Right lung (tissue), 5 donors: ENCODE data around the gene PACSIN3. TPM values are rescaled to one million over a fixed set of nuclear protein-coding genes. Genes with fewer than 3 reads are reported as not detected.
"Not testable (repeated sequence)": the region's sequence is repeated elsewhere in the genome, so short reads cannot be mapped to it uniquely, and the experiment has no call there.

Experiments used
- DNase-seq, 2 donors: peaks; one replicate each; pipeline ENCODE4 v3.0.0-alpha.2; 2013
- polyA plus RNA-seq, 5 donors: library from polyadenylated mRNA; unstranded; fragments of 120-200 nt; gene quantifications; one replicate each; pipeline versions ENCODE4 v1.2.1 to v1.2.3, GENCODE V29; 2013; ENCODE audit warnings: inconsistent platforms in 1 of 5, low replicate concordance in 1 of 5; ENCODE audit not compliant: insufficient read length in 5 of 5, insufficient read depth in 1 of 5

PACSIN3 gene
- polyA plus RNA-seq, 5 donors = 35.4 to 67.1 (median 54.2) TPM

- no peak for DNase-seq
These were observed 14.8 kb upstream of the PACSIN3 start for GRCh38 chr11:47201015-47201414.

- DNase-seq = not testable (repeated sequence)
These were observed 11.9 kb upstream of the PACSIN3 start for GRCh38 chr11:47198161-47198560.

GRCh38 chr11:47192111-47192510 is 5.9 kb upstream of the PACSIN3 start:
- DNase-seq = no peak

- DNase-seq = not testable (repeated sequence)
These were observed 4.9 kb upstream of the PACSIN3 start for GRCh38 chr11:47191137-47191536.

- DNase-seq = peak in 1 of 2 donors; percentile 32
These were observed 3.0 kb upstream of the PACSIN3 start for GRCh38 chr11:47189100-47189834.

GRCh38 chr11:47188259-47188658 is 2.0 kb upstream of the PACSIN3 start:
- no peak for DNase-seq

GRCh38 chr11:47187723-47188122 is 1.5 kb upstream of the PACSIN3 start:
- no peak for DNase-seq

GRCh38 chr11:47186700-47187695 is 764 bp upstream of the PACSIN3 start:
- DNase-seq = peak; percentile 40 to 50

GRCh38 chr11:47185305-47186075 is 744 bp downstream of the PACSIN3 start:
- peak; percentile 62 to 67 for DNase-seq

GRCh38 chr11:47184711-47185304 is 1.4 kb downstream of the PACSIN3 start:
- no peak for DNase-seq

GRCh38 chr11:47183969-47184368 is 2.3 kb downstream of the PACSIN3 start:
- no peak for DNase-seq

GRCh38 chr11:47183031-47183856 is 3.0 kb downstream of the PACSIN3 start:
- DNase-seq = no peak

- DNase-seq = no peak
These were observed 3.9 kb downstream of the PACSIN3 start for GRCh38 chr11:47182380-47182779.

- DNase-seq = no peak
These were observed 5.0 kb downstream of the PACSIN3 start for GRCh38 chr11:47181271-47181670.

GRCh38 chr11:47180006-47180787 is 6.0 kb downstream of the PACSIN3 start:
- no peak for DNase-seq

- DNase-seq = no peak
These were observed 6.6 kb downstream of the PACSIN3 start for GRCh38 chr11:47179655-47179991.

- no peak for DNase-seq
These were observed 7.2 kb downstream of the PACSIN3 start for GRCh38 chr11:47178737-47179654.

- DNase-seq = no peak
These were observed 7.9 kb downstream of the PACSIN3 start for GRCh38 chr11:47178316-47178715.

- DNase-seq = no peak
These were observed 8.4 kb downstream of the PACSIN3 start for GRCh38 chr11:47177846-47178245.
